SK-N-SH treated with all-trans-retinoic acid at 6 μM for 48 hours (cell line): ENCODE measurements around the gene HMGN4.

ENCODE experiments used
- ATAC-seq: fragments of 200-7000 bp; cut with Tn5 transposase; 3 replicates; pipeline ENCODE4 v1.9.1; 2020; ENCODE audit warnings: mild to moderate bottlenecking, moderate library complexity
- ARNTL ChIP-seq: fragments of 450-650 bp; formaldehyde crosslinking; IDR thresholded peaks from 2 replicates; pipeline ENCODE4 v1.5.0; 2020; ENCODE audit warnings: low read depth, mild to moderate bottlenecking, moderate library complexity, borderline replicate concordance
- CSDC2 ChIP-seq: fragments of 250-450 bp; sonication (Bioruptor Pico); IDR thresholded peaks from 2 replicates; pipeline ENCODE4 v1.5.0; 2020; ENCODE audit warnings: mild to moderate bottlenecking, moderate library complexity
- OSR1 ChIP-seq: fragments of 250-450 bp; sonication (Bioruptor Pico); IDR thresholded peaks from 2 replicates; pipeline ENCODE4 v1.8.0; 2022; ENCODE audit warnings: moderate library complexity, mild to moderate bottlenecking, inconsistent platforms
- POU6F1 ChIP-seq: fragments of 250-450 bp; sonication (Bioruptor Pico); IDR thresholded peaks from 2 replicates; pipeline ENCODE4 v1.8.0; 2021; ENCODE audit warnings: low read depth, mild to moderate bottlenecking, moderate library complexity, borderline replicate concordance
- PPARA ChIP-seq: fragments of 250-450 bp; sonication (Bioruptor Pico); IDR thresholded peaks from 2 replicates; pipeline ENCODE4 v1.5.0; 2020; ENCODE audit warnings: mild to moderate bottlenecking, borderline replicate concordance
- TCF4 ChIP-seq: fragments of 250-450 bp; sonication (Bioruptor Pico); IDR thresholded peaks from 2 replicates; pipeline ENCODE4 v1.8.0; 2021; ENCODE audit warnings: mild to moderate bottlenecking, moderate library complexity, borderline replicate concordance
- TOX ChIP-seq: fragments of 250-450 bp; sonication (Bioruptor Pico); IDR thresholded peaks from 2 replicates; pipeline ENCODE4 v1.8.0; 2021; ENCODE audit warnings: mild to moderate bottlenecking, moderate library complexity, borderline replicate concordance
- TSHZ2 ChIP-seq: fragments of 250-450 bp; sonication (Bioruptor Pico); IDR thresholded peaks from 2 replicates; pipeline ENCODE4 v1.5.0; 2020; ENCODE audit warnings: mild to moderate bottlenecking, moderate library complexity
- ZC3H10 ChIP-seq: fragments of 250-450 bp; sonication (Bioruptor Pico); IDR thresholded peaks from 2 replicates; pipeline ENCODE4 v1.5.1; 2021; ENCODE audit warnings: mild to moderate bottlenecking, moderate library complexity
- ZFP30 ChIP-seq: fragments of 450-650 bp; formaldehyde crosslinking; IDR thresholded peaks from 2 replicates; pipeline ENCODE4 v1.5.0; 2022; ENCODE audit warnings: mild to moderate bottlenecking, moderate library complexity
- ZNF8 ChIP-seq: fragments of 450-650 bp; formaldehyde crosslinking; IDR thresholded peaks from 2 replicates; pipeline ENCODE4 v1.5.0; 2020; ENCODE audit warnings: mild to moderate bottlenecking, moderate library complexity
- TF ChIP-seq, protein P1 (sequence below): fragments of 250-450 bp; sonication (Bioruptor Pico); IDR thresholded peaks from 2 replicates; pipeline ENCODE4 v1.8.0; 2020; ENCODE audit warnings: mild to moderate bottlenecking, moderate library complexity, borderline replicate concordance
- TF ChIP-seq, protein P2 (sequence below): fragments of 250-450 bp; sonication (Bioruptor Pico); IDR thresholded peaks from 2 replicates; pipeline ENCODE4 v1.5.1; 2020; ENCODE audit warnings: low read depth, mild to moderate bottlenecking, moderate library complexity
- TF ChIP-seq, protein P3 (sequence below): fragments of 250-450 bp; sonication (Bioruptor Pico); IDR thresholded peaks from 2 replicates; pipeline ENCODE4 v1.5.1; 2021; ENCODE audit warnings: mild to moderate bottlenecking, moderate library complexity

The HMGN4 gene

GRCh38 chr6:26514984-26515383, 23.2 kb upstream of the HMGN4 start:
- TF ChIP-seq OSR1 (CRISPR knock-in tag) (no peak), ZC3H10 (CRISPR knock-in tag) (no peak), PPARA (CRISPR knock-in tag) (no peak), TSHZ2 (CRISPR knock-in tag) (no peak), ZFP30 (CRISPR knock-in tag) (no peak), POU6F1 (CRISPR knock-in tag) (no peak)
- TF ChIP-seq, protein P1, sequence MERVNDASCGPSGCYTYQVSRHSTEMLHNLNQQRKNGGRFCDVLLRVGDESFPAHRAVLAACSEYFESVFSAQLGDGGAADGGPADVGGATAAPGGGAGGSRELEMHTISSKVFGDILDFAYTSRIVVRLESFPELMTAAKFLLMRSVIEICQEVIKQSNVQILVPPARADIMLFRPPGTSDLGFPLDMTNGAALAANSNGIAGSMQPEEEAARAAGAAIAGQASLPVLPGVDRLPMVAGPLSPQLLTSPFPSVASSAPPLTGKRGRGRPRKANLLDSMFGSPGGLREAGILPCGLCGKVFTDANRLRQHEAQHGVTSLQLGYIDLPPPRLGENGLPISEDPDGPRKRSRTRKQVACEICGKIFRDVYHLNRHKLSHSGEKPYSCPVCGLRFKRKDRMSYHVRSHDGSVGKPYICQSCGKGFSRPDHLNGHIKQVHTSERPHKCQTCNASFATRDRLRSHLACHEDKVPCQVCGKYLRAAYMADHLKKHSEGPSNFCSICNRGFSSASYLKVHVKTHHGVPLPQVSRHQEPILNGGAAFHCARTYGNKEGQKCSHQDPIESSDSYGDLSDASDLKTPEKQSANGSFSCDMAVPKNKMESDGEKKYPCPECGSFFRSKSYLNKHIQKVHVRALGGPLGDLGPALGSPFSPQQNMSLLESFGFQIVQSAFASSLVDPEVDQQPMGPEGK (CRISPR knock-in tag): no peak
- no peak for ATAC-seq

DNA sequence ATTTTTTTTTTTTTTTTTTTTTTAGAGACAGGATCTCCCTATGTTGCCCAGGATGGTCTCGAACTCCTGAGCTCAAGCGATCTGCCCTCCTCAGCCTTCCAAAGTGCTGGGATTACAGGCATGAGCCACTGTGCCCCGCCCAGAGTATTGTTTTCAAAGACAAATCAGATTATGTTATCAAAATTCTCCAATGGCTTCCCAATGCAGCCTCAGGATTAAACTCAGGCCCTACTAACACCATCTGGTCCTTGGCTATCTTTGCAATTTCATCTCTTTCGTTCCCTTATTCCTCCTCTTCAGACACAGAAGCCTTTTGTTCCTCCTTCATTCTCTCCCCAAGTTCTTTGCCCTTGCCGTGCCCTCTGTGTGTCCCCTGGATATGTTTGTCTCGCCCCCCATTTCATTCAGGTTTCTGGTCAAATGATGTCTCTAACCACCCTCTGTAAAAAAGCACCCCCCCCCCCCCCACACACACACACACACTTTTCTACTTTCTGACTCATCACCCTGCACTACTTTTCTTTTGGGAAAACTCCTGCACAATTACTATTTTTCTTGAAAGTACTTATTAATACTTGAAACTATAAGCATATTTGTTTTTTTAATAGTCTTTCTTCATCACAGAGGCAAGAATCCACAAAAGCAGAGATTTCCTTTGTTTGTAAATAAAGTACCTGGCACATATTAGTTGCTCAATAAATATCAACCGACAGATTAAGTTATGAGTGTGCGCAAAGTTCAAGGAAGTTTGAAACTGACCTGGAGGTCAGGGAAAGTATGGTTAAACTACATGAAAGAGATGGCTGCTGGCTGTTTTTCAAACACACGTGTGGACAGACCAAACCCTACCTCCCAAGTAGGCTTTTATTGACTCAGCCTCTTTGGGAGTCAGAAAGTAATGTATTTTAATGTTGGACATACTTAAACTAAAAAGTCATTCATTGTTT, 21.4 kb upstream of the HMGN4 start:
- ATAC-seq: no peak
- TF ChIP-seq OSR1 (CRISPR knock-in tag): no peak
- TF ChIP-seq PPARA (CRISPR knock-in tag): no peak
- TF ChIP-seq, all 23 proteins: peak for 0

DNA sequence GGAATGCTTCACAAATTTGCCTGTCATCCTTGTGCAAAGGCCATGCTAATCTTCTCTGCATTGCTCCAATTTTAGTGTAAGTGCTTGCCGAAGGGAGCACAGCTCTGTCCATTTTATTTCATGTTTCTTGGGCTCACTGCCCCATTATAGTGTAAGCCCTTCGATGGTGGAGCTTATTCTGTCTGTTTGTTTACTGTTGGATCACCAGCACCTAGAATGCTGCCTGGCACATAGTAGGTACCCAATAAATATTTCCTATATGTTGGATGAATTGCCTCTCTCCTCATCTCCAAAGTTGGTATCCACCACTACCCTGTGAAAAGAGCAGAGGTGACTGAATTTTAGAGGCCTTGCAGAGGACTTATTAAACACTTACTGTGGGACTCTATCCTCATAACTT, 18.8 kb upstream of the HMGN4 start:
- ATAC-seq: no peak
- no peak for TF ChIP-seq ZNF8 (CRISPR knock-in tag)
- no peak for TF ChIP-seq TCF4 (CRISPR knock-in tag)
- TF ChIP-seq, protein P2, sequence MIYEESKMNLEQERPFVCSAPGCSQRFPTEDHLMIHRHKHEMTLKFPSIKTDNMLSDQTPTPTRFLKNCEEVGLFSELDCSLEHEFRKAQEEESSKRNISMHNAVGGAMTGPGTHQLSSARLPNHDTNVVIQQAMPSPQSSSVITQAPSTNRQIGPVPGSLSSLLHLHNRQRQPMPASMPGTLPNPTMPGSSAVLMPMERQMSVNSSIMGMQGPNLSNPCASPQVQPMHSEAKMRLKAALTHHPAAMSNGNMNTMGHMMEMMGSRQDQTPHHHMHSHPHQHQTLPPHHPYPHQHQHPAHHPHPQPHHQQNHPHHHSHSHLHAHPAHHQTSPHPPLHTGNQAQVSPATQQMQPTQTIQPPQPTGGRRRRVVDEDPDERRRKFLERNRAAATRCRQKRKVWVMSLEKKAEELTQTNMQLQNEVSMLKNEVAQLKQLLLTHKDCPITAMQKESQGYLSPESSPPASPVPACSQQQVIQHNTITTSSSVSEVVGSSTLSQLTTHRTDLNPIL: no peak
- TF ChIP-seq ARNTL: no peak
- TF ChIP-seq, protein P1 (CRISPR knock-in tag): no peak
- no peak for TF ChIP-seq ZFP30 (CRISPR knock-in tag)
- TF ChIP-seq, protein P3, sequence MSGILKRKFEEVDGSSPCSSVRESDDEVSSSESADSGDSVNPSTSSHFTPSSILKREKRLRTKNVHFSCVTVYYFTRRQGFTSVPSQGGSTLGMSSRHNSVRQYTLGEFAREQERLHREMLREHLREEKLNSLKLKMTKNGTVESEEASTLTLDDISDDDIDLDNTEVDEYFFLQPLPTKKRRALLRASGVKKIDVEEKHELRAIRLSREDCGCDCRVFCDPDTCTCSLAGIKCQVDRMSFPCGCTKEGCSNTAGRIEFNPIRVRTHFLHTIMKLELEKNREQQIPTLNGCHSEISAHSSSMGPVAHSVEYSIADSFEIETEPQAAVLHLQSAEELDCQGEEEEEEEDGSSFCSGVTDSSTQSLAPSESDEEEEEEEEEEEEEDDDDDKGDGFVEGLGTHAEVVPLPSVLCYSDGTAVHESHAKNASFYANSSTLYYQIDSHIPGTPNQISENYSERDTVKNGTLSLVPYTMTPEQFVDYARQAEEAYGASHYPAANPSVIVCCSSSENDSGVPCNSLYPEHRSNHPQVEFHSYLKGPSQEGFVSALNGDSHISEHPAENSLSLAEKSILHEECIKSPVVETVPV: no peak
- TF ChIP-seq ZC3H10 (CRISPR knock-in tag): no peak
- no peak for TF ChIP-seq TOX (CRISPR knock-in tag)
- no peak for TF ChIP-seq CSDC2 (CRISPR knock-in tag)
- TF ChIP-seq POU6F1 (CRISPR knock-in tag): no peak
